Liver (tissue), 9 donors: ENCODE data around the gene PATL2. TPM values are rescaled to one million over a fixed set of nuclear protein-coding genes. Genes with fewer than 3 reads are reported as not detected.

Source experiments
- DNase-seq: peaks from one replicate; pipeline ENCODE4 v3.0.0-alpha.2; 2017; ENCODE audit warnings: low spot score
- H3K27ac ChIP-seq, 2 donors: one replicate each; pipeline ENCODE4 v1.7.0; 2013; ENCODE audit warnings: inconsistent platforms in 2 of 2, low read length in 2 of 2, control low read depth in 1 of 2, low read depth in 1 of 2, mild to moderate bottlenecking in 1 of 2
- H3K27me3 ChIP-seq, 4 donors: one replicate each; pipeline versions ENCODE4 v1.6.1 to v1.7.0; 2013; ENCODE audit warnings: low read length in 3 of 4, inconsistent platforms in 1 of 4, mild to moderate bottlenecking in 1 of 4, moderate library complexity in 1 of 4; ENCODE audit not compliant: control insufficient read depth in 4 of 4, insufficient read depth in 4 of 4
- H3K36me3 ChIP-seq, 4 donors: one replicate each; pipeline versions ENCODE4 v1.6.1 to v1.7.0; 2013; ENCODE audit warnings: low read length in 3 of 4, mild to moderate bottlenecking in 3 of 4, low read depth in 1 of 4, moderate library complexity in 1 of 4; ENCODE audit not compliant: control insufficient read depth in 4 of 4, insufficient read depth in 3 of 4
- H3K4me1 ChIP-seq, 4 donors: one replicate each; pipeline versions ENCODE4 v1.6.1 to v1.7.0; 2013; ENCODE audit warnings: low read length in 3 of 4, mild to moderate bottlenecking in 3 of 4, moderate library complexity in 1 of 4; ENCODE audit not compliant: control insufficient read depth in 4 of 4, insufficient read depth in 4 of 4
- H3K4me3 ChIP-seq, 3 donors: one replicate each; pipeline versions ENCODE4 v1.6.1 to v1.7.0; 2013; ENCODE audit warnings: low read length in 3 of 3, control low read depth in 1 of 3, low read depth in 1 of 3, mild to moderate bottlenecking in 1 of 3
- H3K9ac ChIP-seq, 2 donors: one replicate each; pipeline ENCODE4 v1.7.0; 2013; ENCODE audit warnings: low read length in 2 of 2, mild to moderate bottlenecking in 2 of 2, moderate library complexity in 2 of 2, control low read depth in 1 of 2, low read depth in 1 of 2
- H3K9me3 ChIP-seq, 4 donors: one replicate each; pipeline versions ENCODE4 v1.6.1 to v1.7.0; 2013; ENCODE audit warnings: low read length in 3 of 4; ENCODE audit not compliant: control insufficient read depth in 4 of 4
- FOXA2 ChIP-seq: IDR thresholded peaks from 2 replicates; pipeline ENCODE4 v1.6.1; 2016; ENCODE audit warnings: antibody characterized with exemption
- GABPA ChIP-seq, 2 donors: IDR thresholded peaks in 1 of 2; conservative IDR thresholded peaks in 1 of 2; 2 replicates each; pipeline ENCODE4 v1.6.1; 2016; ENCODE audit warnings: antibody characterized with exemption in 2 of 2, mild to moderate bottlenecking in 1 of 2, moderate library complexity in 1 of 2
- HNF4A ChIP-seq, 2 donors: conservative IDR thresholded peaks; 2 replicates each; pipeline ENCODE4 v1.6.1; 2016; ENCODE audit warnings: antibody characterized with exemption in 2 of 2, mild to moderate bottlenecking in 2 of 2
- HNF4G ChIP-seq: IDR thresholded peaks from 2 replicates; pipeline ENCODE4 v1.6.1; 2016; ENCODE audit warnings: antibody characterized with exemption
- JUND ChIP-seq, 2 donors: IDR thresholded peaks; 2 replicates each; pipeline ENCODE4 v1.6.1; 2016; ENCODE audit warnings: antibody characterized with exemption in 2 of 2
- NR2F2 ChIP-seq: IDR thresholded peaks from 2 replicates; pipeline ENCODE4 v1.6.1; 2016; ENCODE audit warnings: antibody characterized with exemption
- RAD21 ChIP-seq, 2 donors: IDR thresholded peaks; 2 replicates each; pipeline ENCODE4 v1.6.1; 2016; ENCODE audit warnings: antibody characterized with exemption in 2 of 2, mild to moderate bottlenecking in 2 of 2
- RXRA ChIP-seq, 2 donors: IDR thresholded peaks; 2 replicates each; pipeline ENCODE4 v1.6.1; 2017 to 2018; ENCODE audit warnings: antibody characterized with exemption in 2 of 2, mild to moderate bottlenecking in 1 of 2
- SP1 ChIP-seq: IDR thresholded peaks from 2 replicates; pipeline ENCODE4 v1.6.1; 2018; ENCODE audit warnings: antibody characterized with exemption, mild to moderate bottlenecking
- TAF1 ChIP-seq: conservative IDR thresholded peaks from 2 replicates; pipeline ENCODE4 v1.6.1; 2016; ENCODE audit warnings: antibody characterized with exemption, mild to moderate bottlenecking
- YY1 ChIP-seq: IDR thresholded peaks from 2 replicates; pipeline ENCODE4 v1.6.1; 2016; ENCODE audit warnings: antibody characterized with exemption, mild to moderate bottlenecking
- WGBS: extraction: QIAGEN DNeasy Blood & Tissue Kit; methylation state at CpG from one replicate; pipeline ENCODE4 v1.1.7; 2013; 5-methylcytosine and 5-hydroxymethylcytosine counted together
- polyA plus RNA-seq, 2 donors: library from polyadenylated mRNA; stranded (reverse) in 1 of 2; unstranded in 1 of 2; fragments of 200-250 nt in 1 of 2; fragments of >200 nt in 1 of 2; fragmentation: Nextera tagmentation in 1 of 2; extraction: Ambion mirVana in 1 of 2; gene quantifications; one replicate each; pipeline versions ENCODE4 v1.2.1 to v1.2.3, GENCODE V29; 2013 to 2015
- total RNA-seq, 2 donors: library from RNA; depleted of rRNA; stranded (reverse); fragments of >200 nt; gene quantifications; one replicate each; pipeline ENCODE4 v1.2.3, GENCODE V29; 2014
- TF ChIP-seq, protein P1 (sequence below): fragments of 150-350 bp; IDR thresholded peaks from 2 replicates; pipeline ENCODE4 v1.5.1; 2017; ENCODE audit warnings: improper control_type of control experiment, low read depth, low read length; ENCODE audit not compliant: missing input control
- TF ChIP-seq, protein P2 (sequence below): IDR thresholded peaks from 2 replicates; pipeline ENCODE4 v1.6.1; 2016; ENCODE audit warnings: antibody characterized with exemption, mild to moderate bottlenecking
- TF ChIP-seq, protein P3 (sequence below): IDR thresholded peaks from 2 replicates; pipeline ENCODE4 v1.6.1; 2016; ENCODE audit warnings: antibody characterized with exemption
- TF ChIP-seq, protein P4 (sequence below): IDR thresholded peaks from 2 replicates; pipeline ENCODE4 v1.6.1; 2016; ENCODE audit warnings: antibody characterized with exemption
- TF ChIP-seq, protein P5 (sequence below): IDR thresholded peaks from 2 replicates; pipeline ENCODE4 v1.6.1; 2016; ENCODE audit warnings: antibody characterized with exemption
- donor health status: healthy.
- donor health status: healthy.
- donor health status: healthy.
- donor health status: healthy.
- donor health status: healthy.

PATL2 gene
- total and polyA plus RNA-seq, 4 donors: 0.32 to 1.0 (median 0.67) TPM

DNA sequence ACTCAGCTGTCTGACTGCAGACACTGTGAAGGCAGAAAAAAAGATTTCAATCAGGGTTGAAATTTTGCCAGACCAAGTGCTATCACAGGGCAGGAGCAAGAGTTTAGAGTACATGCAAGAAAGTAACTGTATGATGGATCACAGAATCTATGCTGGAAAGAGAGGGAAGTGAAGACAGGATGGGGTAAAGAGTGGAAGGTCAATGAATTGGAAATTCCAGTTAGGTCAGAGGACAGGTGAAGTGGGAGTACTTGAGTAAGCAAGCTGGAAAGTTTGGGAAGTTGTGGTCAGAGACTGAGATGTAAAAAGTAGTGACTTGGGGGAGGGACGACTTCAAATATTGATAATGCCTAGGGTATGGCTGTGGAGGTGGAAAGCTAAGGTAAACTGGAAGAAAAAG, 54.8 kb downstream of the PATL2 start:
- H3K9me3 ChIP-seq: no peaks in the 10 kb centered on the region
- no peaks in the 10 kb centered on the region for H3K4me1 ChIP-seq
- H3K27ac ChIP-seq: no peak overlapping the region
- 96% methylated on average over 1 of the region's 1 CpG for WGBS
- H3K9ac ChIP-seq: no peak overlapping the region
- H3K27me3 ChIP-seq: no peaks in the 10 kb centered on the region
- no peak overlapping the region for H3K4me3 ChIP-seq
- no peak for DNase-seq
- TF ChIP-seq SP1: no peak
- no peak for TF ChIP-seq RAD21 (IDR thresholded peaks at IDR 0.05)
- TF ChIP-seq, protein P1, sequence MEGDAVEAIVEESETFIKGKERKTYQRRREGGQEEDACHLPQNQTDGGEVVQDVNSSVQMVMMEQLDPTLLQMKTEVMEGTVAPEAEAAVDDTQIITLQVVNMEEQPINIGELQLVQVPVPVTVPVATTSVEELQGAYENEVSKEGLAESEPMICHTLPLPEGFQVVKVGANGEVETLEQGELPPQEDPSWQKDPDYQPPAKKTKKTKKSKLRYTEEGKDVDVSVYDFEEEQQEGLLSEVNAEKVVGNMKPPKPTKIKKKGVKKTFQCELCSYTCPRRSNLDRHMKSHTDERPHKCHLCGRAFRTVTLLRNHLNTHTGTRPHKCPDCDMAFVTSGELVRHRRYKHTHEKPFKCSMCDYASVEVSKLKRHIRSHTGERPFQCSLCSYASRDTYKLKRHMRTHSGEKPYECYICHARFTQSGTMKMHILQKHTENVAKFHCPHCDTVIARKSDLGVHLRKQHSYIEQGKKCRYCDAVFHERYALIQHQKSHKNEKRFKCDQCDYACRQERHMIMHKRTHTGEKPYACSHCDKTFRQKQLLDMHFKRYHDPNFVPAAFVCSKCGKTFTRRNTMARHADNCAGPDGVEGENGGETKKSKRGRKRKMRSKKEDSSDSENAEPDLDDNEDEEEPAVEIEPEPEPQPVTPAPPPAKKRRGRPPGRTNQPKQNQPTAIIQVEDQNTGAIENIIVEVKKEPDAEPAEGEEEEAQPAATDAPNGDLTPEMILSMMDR: no peak
- no peak for TF ChIP-seq RXRA (IDR thresholded peaks at IDR 0.05)
- no peak for TF ChIP-seq HNF4G
- TF ChIP-seq JUND (IDR thresholded peaks at IDR 0.05): no peak
- TF ChIP-seq FOXA2: no peak
- TF ChIP-seq NR2F2: no peak
- TF ChIP-seq, protein P2, sequence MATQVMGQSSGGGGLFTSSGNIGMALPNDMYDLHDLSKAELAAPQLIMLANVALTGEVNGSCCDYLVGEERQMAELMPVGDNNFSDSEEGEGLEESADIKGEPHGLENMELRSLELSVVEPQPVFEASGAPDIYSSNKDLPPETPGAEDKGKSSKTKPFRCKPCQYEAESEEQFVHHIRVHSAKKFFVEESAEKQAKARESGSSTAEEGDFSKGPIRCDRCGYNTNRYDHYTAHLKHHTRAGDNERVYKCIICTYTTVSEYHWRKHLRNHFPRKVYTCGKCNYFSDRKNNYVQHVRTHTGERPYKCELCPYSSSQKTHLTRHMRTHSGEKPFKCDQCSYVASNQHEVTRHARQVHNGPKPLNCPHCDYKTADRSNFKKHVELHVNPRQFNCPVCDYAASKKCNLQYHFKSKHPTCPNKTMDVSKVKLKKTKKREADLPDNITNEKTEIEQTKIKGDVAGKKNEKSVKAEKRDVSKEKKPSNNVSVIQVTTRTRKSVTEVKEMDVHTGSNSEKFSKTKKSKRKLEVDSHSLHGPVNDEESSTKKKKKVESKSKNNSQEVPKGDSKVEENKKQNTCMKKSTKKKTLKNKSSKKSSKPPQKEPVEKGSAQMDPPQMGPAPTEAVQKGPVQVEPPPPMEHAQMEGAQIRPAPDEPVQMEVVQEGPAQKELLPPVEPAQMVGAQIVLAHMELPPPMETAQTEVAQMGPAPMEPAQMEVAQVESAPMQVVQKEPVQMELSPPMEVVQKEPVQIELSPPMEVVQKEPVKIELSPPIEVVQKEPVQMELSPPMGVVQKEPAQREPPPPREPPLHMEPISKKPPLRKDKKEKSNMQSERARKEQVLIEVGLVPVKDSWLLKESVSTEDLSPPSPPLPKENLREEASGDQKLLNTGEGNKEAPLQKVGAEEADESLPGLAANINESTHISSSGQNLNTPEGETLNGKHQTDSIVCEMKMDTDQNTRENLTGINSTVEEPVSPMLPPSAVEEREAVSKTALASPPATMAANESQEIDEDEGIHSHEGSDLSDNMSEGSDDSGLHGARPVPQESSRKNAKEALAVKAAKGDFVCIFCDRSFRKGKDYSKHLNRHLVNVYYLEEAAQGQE: no peak
- no peak for TF ChIP-seq TAF1
- no peak for TF ChIP-seq GABPA (IDR thresholded peaks at IDR 0.05 in 1 of 2, conservative IDR thresholded peaks at IDR 0.05 in 1 of 2)
- no peak for TF ChIP-seq HNF4A (conservative IDR thresholded peaks at IDR 0.05)
- TF ChIP-seq, protein P3, sequence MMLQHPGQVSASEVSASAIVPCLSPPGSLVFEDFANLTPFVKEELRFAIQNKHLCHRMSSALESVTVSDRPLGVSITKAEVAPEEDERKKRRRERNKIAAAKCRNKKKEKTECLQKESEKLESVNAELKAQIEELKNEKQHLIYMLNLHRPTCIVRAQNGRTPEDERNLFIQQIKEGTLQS: no peak
- TF ChIP-seq, protein P4, sequence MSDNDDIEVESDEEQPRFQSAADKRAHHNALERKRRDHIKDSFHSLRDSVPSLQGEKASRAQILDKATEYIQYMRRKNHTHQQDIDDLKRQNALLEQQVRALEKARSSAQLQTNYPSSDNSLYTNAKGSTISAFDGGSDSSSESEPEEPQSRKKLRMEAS: no peak
- no peak for TF ChIP-seq YY1
- TF ChIP-seq, protein P5, sequence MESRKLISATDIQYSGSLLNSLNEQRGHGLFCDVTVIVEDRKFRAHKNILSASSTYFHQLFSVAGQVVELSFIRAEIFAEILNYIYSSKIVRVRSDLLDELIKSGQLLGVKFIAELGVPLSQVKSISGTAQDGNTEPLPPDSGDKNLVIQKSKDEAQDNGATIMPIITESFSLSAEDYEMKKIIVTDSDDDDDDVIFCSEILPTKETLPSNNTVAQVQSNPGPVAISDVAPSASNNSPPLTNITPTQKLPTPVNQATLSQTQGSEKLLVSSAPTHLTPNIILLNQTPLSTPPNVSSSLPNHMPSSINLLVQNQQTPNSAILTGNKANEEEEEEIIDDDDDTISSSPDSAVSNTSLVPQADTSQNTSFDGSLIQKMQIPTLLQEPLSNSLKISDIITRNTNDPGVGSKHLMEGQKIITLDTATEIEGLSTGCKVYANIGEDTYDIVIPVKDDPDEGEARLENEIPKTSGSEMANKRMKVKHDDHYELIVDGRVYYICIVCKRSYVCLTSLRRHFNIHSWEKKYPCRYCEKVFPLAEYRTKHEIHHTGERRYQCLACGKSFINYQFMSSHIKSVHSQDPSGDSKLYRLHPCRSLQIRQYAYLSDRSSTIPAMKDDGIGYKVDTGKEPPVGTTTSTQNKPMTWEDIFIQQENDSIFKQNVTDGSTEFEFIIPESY: no peak
- peaks cover 7 to 52% (median 44%) of the 10 kb centered on the region in 4 donors for H3K36me3 ChIP-seq

DNA sequence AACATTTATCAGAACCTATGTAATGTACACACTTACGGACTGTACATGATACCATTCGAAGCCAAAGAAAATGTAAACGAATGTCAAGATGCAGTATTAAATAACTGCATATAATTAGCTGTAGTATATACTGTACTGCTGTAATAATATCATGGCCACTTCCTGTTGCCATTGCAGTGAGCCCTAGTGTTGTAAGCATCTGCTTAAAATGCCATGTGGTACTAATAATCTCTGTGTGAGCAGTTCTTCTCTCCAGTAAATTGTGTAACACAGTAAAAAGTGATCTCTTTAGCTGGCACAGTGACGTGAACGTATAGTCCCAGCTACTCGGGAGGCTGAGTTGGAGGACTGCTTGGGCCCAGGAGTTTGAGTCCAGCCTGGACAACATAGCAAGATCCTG, 56.3 kb downstream of the PATL2 start:
- no peak for DNase-seq
- H3K9ac ChIP-seq: no peak overlapping the region
- no peaks in the 10 kb centered on the region for H3K9me3 ChIP-seq
- H3K4me1 ChIP-seq: no peaks in the 10 kb centered on the region
- H3K27me3 ChIP-seq: no peaks in the 10 kb centered on the region
- TF ChIP-seq FOXA2 (no peak), HNF4A (conservative IDR thresholded peaks at IDR 0.05) (no peak), HNF4G (no peak)
- TF ChIP-seq, protein P3: no peak
- TF ChIP-seq, protein P1: no peak
- H3K27ac ChIP-seq: no peak overlapping the region
- H3K4me3 ChIP-seq: no peak overlapping the region
- peaks cover 8 to 59% (median 49%) of the 10 kb centered on the region in 4 donors for H3K36me3 ChIP-seq
- 96% methylated on average over 6 of the region's 6 CpGs for WGBS
